Measurements from ENCODE around the gene KCNIP4. TPM values are rescaled to one million over a fixed set of nuclear protein-coding genes. Genes with fewer than 3 reads are reported as not detected.

KCNIP4 gene
- total and polyA plus RNA-seq, 9 of the 15 experiments (the other 6 are each of a cell fraction or from before 2014, with no cell fraction given): 0.25 to 0.41 TPM; not detected in 7

- ATAC-seq (no peak), FAIRE-seq (no peak), DNase-seq (ENCODE audit: extremely low read depth in 1 of 4, low spot score in 3 of 4) (no peak)
- Histone ChIP-seq H3K4me2 (ENCODE audit: insufficient read depth, low read length) (no peak overlapping the region), H3K9me1 (ENCODE audit: control insufficient read depth, insufficient read depth, low read length) (no peaks in the 10 kb centered on the region), H4K20me1 (replicated peaks; ENCODE audit: control insufficient read depth, insufficient read depth, low read length) (no peaks in the 10 kb centered on the region), H3K4me3 (no peak overlapping the region), H3K9me3 (replicated peaks; ENCODE audit: control insufficient read depth, insufficient read depth, low read depth, low read length) (no peaks in the 10 kb centered on the region; the same call in none of the 2 replicates), H2AFZ (ENCODE audit: low read depth, low read length) (no peak overlapping the region), H3K27me3 (ENCODE audit: control insufficient read depth in 2 of 2, insufficient read depth in 2 of 2, low read length in 2 of 2) (no peaks in the 10 kb centered on the region), H3K9ac (ENCODE audit: insufficient read depth in 1 of 2, low read depth in 2 of 2, low read length in 2 of 2) (no peak overlapping the region), H3K79me2 (ENCODE audit: control insufficient read depth, insufficient read depth, low read length) (no peaks in the 10 kb centered on the region), H3K27ac (ENCODE audit: extremely low read depth, low read depth, low read length) (no peak overlapping the region), H3K36me3 (ENCODE audit: control insufficient read depth, insufficient read depth, low read length) (no peaks in the 10 kb centered on the region), H3K4me1 (replicated peaks in 1 of 2; ENCODE audit: control insufficient read depth in 2 of 2, insufficient read depth in 2 of 2, low read length in 2 of 2) (no peaks in the 10 kb centered on the region)
- intact Hi-C loops (cut with micrococcal nuclease): no loop called here
- BruUV-seq (replicated peaks): no TSS peak
- ChIA-PET CTCF (ENCODE audit: low intra/inter-chr PET ratio) (no interaction called here), POLR2A (no interaction called here)
- in situ Hi-C loops (cut with MboI): no loop called here
- 0% methylated on average over 1 of the region's 1 CpG for WGBS (ENCODE audit: insufficient coverage, low coverage, missing lambda C conversion rate)
- TF ChIP-seq JUN (IDR thresholded peaks at IDR 0.05; ENCODE audit: borderline replicate concordance, low read depth, low read length): no peak
- TF ChIP-seq JUN (CRISPR knock-in tag; IDR thresholded peaks at IDR 0.05; ENCODE audit: borderline replicate concordance): no peak
- no peak for TF ChIP-seq HDAC2 (IDR thresholded peaks at IDR 0.05)
- no peak for TF ChIP-seq SPI1 (IDR thresholded peaks at IDR 0.05; ENCODE audit: borderline replicate concordance, low read depth, low read length)
- no peak for TF ChIP-seq SIRT6 (IDR thresholded peaks at IDR 0.05; ENCODE audit: low read depth, low read length)
- TF ChIP-seq HMG20B (CRISPR knock-in tag; IDR thresholded peaks at IDR 0.05): no peak
- TF ChIP-seq ZNF140 (CRISPR knock-in tag; IDR thresholded peaks at IDR 0.05): no peak
- no peak for TF ChIP-seq PPARD (CRISPR knock-in tag; IDR thresholded peaks at IDR 0.05)
- no peak for TF ChIP-seq ZNF76 (CRISPR knock-in tag; IDR thresholded peaks at IDR 0.05; ENCODE audit: borderline replicate concordance)
- TF ChIP-seq RFX1 (IDR thresholded peaks at IDR 0.05): no peak
- no peak for TF ChIP-seq ARID4B (CRISPR knock-in tag; IDR thresholded peaks at IDR 0.05)
- TF ChIP-seq ZHX1 (conservative IDR thresholded peaks at IDR 0.05; ENCODE audit: low read length): no peak
- TF ChIP-seq HSF4 (CRISPR knock-in tag; IDR thresholded peaks at IDR 0.05; ENCODE audit: borderline replicate concordance): no peak
Measured at GRCh38 chr4:21901831-21902230, 46.7 kb downstream of the KCNIP4 start.
